Psoas muscle (tissue), 8 donors: ENCODE results near the gene UBC. TPM values are rescaled to one million over a fixed set of nuclear protein-coding genes. Genes with fewer than 3 reads are reported as not detected.

Source experiments
- ATAC-seq, 4 donors: fragments of 200-7000 bp; cut with Tn5 transposase; one replicate each; pipeline ENCODE4 v1.9.1; 2020; ENCODE audit warnings: moderate library complexity in 3 of 4, mild to moderate bottlenecking in 2 of 4
- DNase-seq, 2 donors: peaks; one replicate each; pipeline ENCODE4 v3.0.0-alpha.2; 2020
- H3K27ac ChIP-seq: fragments of 200-600 bp; one replicate; pipeline ENCODE4 v1.8.0; 2022
- H3K27me3 ChIP-seq, 3 donors: fragments of 200-600 bp in 1 of 3; one replicate each; pipeline versions ENCODE4 v1.6.1 to v1.8.0; 2013 to 2022; ENCODE audit warnings: low read length in 2 of 3, mild to moderate bottlenecking in 2 of 3, moderate library complexity in 1 of 3; ENCODE audit not compliant: insufficient read depth in 3 of 3
- H3K36me3 ChIP-seq, 2 donors: fragments of 200-600 bp in 1 of 2; one replicate each; pipeline versions ENCODE4 v1.6.1 to v1.8.0; 2013 to 2022; ENCODE audit warnings: low read depth in 1 of 2, mild to moderate bottlenecking in 1 of 2, moderate library complexity in 1 of 2; ENCODE audit not compliant: insufficient read depth in 1 of 2
- H3K4me1 ChIP-seq: fragments of 200-600 bp; one replicate; pipeline ENCODE4 v1.8.0; 2022
- H3K4me3 ChIP-seq: fragments of 200-600 bp; one replicate; pipeline ENCODE4 v1.8.0; 2022; ENCODE audit warnings: mild to moderate bottlenecking
- H3K9me3 ChIP-seq: fragments of 200-600 bp; one replicate; pipeline ENCODE4 v1.8.0; 2022
- WGBS, 3 donors: extraction: QIAGEN DNeasy Blood & Tissue Kit; methylation state at CpG; one replicate each; pipeline versions ENCODE4 v1.1.6 to v1.1.7; 2013; 5-methylcytosine and 5-hydroxymethylcytosine counted together
- intact Hi-C, 2 donors: fragments of 100-400 bp; cut with DNase I; formaldehyde crosslinking; loops; one replicate each; pipeline versions ENCODE4 v1.11.0 to v1.14.2; 2022
- polyA plus RNA-seq, 3 donors: library from polyadenylated mRNA; stranded (reverse); fragments of 200-250 nt; gene quantifications; one replicate each; pipeline ENCODE4 v1.2.3, GENCODE V29; 2013
- total RNA-seq, 4 donors: library from RNA; stranded (reverse); fragmentation: NEBNext Ultra II Directional in 2 of 4; extraction: Animal tissue kit (Norgen Biotek cat#: 25700) in 2 of 4; gene quantifications; one replicate each; pipeline versions ENCODE4 v1.2.1 to v1.2.4, GENCODE V29; 2021 to 2023
- TF ChIP-seq, protein P1 (sequence below): fragments of 200-600 bp; IDR thresholded peaks from one replicate; pipeline ENCODE4 v1.8.0; 2022; ENCODE audit warnings: antibody characterized with exemption
- donor health status: healthy with polysubstance abuse.
- donor health status: DM: no; HTN: no; CAD: no; lungs with moderate emphysema.
- donor health status: Bipolar disorder and iron deficiency.
- donor health status: healthy.
- donor health status: DM: yes; HTN: yes; CAD: no.
- donor health status: DM: no; HTN: no; CAD: no.
- donor health status: DM: no; HTN: no; CAD: no.
- donor health status: DM: yes; HTN: yes; CAD: no.

The UBC gene
- total and polyA plus RNA-seq, 7 donors = 2,036 to 18,039 (median 2,719) TPM

DNA sequence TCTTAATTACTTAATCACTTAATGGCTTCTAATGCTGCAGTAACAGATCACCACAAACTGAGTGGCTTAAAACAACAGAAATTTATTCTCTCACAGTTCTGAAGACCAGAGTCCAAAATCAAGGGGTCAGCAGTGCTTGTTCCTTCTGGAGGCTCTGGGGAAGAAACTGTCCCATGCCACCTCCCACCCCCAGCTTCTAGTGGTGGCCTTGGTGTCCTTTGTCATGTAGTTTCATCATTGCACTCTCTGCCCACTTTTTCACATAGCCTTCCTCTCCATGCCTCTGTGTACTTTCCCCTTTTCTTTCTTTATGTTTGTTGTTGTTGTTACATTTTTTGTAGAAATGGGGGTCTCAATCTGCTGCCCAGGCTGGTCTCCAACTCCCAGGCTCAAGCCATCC, 16.1 kb upstream of the UBC start:
- Histone ChIP-seq H3K9me3 (no peaks in the 10 kb centered on the region), H3K27ac (no peak overlapping the region), H3K27me3 (no peaks in the 10 kb centered on the region), H3K4me1 (peaks cover 9% of the 10 kb centered on the region), H3K36me3 (no peaks in the 10 kb centered on the region), H3K4me3 (no peak overlapping the region)
- ATAC-seq (no peak), DNase-seq (no peak)
- intact Hi-C loops = no loop called here
- TF ChIP-seq, protein P1, sequence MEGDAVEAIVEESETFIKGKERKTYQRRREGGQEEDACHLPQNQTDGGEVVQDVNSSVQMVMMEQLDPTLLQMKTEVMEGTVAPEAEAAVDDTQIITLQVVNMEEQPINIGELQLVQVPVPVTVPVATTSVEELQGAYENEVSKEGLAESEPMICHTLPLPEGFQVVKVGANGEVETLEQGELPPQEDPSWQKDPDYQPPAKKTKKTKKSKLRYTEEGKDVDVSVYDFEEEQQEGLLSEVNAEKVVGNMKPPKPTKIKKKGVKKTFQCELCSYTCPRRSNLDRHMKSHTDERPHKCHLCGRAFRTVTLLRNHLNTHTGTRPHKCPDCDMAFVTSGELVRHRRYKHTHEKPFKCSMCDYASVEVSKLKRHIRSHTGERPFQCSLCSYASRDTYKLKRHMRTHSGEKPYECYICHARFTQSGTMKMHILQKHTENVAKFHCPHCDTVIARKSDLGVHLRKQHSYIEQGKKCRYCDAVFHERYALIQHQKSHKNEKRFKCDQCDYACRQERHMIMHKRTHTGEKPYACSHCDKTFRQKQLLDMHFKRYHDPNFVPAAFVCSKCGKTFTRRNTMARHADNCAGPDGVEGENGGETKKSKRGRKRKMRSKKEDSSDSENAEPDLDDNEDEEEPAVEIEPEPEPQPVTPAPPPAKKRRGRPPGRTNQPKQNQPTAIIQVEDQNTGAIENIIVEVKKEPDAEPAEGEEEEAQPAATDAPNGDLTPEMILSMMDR = no peak

DNA sequence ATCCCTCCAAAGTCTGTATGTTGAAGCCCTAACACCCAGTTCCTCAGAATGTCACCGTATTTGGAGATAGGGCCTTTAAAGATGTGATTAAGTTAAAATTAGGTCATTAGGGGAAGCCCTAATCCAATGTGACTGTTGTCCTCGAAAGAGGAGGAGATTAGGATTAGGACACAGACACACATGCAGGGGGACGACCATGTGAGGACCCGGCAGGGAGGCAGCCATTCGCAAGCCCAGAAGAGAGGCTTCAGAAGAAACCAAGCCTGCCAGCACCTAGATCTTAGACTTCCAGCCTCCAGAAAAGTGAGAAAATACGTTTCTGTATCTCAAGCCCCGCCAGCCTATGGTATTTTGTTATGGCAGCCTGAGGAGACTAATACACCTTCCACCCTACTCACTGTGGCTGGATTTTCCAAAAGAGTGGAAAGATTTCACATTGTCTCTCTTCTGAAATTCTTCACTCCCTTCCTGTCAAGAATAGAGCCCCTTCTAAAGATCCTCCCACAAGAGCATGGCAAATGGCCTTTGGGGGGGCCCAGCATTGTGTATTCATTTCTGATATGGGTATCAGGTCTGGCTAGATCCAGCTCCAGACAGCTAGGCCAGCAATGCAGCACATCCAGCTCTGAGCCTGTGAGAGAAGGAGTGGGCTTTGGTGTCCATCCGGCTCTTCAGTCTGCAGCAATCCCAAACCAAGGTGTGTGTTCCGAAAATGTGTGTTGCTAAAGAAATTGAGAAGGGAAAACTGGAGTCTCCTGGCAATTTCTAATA, 15.4 kb upstream of the UBC start:
- intact Hi-C loops = no loop called here
- TF ChIP-seq, protein P1 = no peak
- Histone ChIP-seq H3K27ac (peak overlapping the region; percentile 99), H3K36me3 (no peaks in the 10 kb centered on the region), H3K4me3 (no peak overlapping the region), H3K9me3 (no peaks in the 10 kb centered on the region), H3K27me3 (no peaks in the 10 kb centered on the region), H3K4me1 (peaks cover 9% of the 10 kb centered on the region)
- ATAC-seq (no peak), DNase-seq (no peak)
- 89 to 90% (median 89%) methylated on average over 9 of the region's 9 CpGs for WGBS, 3 donors

DNA sequence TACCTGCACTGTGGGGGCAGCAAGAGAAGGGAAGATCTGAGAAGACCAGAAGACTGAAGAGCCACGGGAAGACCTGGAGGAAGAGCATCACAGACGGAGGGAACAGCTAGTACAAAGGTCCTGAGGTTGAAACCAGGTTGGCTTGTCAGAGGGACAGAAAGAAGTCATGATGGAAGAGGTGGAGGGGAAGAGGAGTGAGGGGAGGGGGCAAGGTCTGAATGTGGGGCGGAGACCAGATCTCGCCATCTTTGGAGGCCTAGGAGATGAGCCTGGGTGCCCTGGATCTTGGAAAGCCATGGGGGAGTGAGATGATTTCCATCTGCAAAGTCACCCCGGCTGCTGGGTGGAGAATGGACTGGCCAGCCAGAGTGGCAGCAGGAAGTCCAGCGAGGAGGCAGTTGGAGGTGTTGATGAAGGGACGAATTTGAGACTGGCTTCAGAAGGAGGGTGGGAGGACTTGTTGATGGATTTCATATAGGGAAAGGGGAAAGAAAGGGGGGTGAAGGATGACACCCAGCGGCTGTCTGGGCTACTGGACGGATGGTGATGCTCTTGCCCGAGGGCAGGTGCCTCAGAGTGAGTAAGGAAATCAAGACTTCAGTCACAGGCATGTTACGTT, 14.6 kb upstream of the UBC start:
- peak overlapping the region; percentile 99 for H3K27ac ChIP-seq
- ATAC-seq (no peak), DNase-seq (no peak)
- peaks cover 9% of the 10 kb centered on the region for H3K4me1 ChIP-seq
- TF ChIP-seq, protein P1 = no peak
- intact Hi-C loops = loop anchor here in 1 of 2 donors (1.0 kb wide), 1 partner anchor 12 kb away; no protein-coding TSS in a partner anchor
- 86 to 87% (median 87%) methylated on average over 11 of the region's 11 CpGs for WGBS, 3 donors
- peak overlapping the region; percentile 93 for H3K4me3 ChIP-seq
- no peaks in the 10 kb centered on the region for H3K9me3 ChIP-seq
- H3K36me3 ChIP-seq = no peaks in the 10 kb centered on the region
- no peaks in the 10 kb centered on the region for H3K27me3 ChIP-seq

DNA sequence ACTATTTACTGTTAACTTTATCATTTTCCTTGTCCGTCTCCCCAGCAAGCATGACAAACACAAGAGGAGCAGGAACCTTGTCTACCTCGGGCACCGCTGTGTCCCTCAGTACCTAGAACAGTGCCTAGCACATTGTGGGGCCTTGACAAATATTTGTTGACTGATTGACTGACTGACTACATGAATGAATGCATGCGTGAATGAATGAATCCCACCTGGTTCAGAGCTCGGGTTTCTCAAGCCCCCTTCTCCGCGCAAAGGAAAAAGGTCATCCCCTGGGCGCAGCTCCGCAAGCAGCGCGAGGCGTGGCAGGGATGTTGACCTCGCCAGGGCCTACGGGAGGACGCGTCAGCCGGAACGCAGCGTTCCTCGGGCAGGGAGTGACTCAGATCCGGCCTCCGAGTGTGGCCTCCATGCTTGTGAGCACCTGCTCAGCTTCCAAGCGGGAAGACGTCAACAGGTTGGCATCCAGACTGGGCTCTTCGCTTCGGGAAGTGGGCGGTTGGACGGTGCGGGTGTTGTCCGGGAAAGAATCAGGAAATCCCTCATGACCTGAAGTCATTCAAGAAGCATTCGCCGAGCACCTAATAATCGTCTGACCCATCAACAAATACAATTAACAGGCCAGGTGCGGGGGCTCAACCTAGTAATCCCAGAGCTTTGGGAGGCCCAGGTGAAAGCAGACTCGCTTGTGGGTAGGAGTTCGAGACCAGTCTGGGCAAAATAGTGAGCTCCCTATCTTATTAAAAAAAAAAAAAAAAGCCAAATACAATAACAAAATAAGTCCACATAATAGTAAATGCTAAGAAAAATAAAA, 13.9 kb upstream of the UBC start:
- TF ChIP-seq, protein P1 = no peak
- peak; percentile 74 to 87 (median 82) for ATAC-seq
- Histone ChIP-seq H3K4me3 (peak overlapping the region; percentile 93), H3K27ac (peak overlapping the region; percentile 99), H3K4me1 (peaks cover 9% of the 10 kb centered on the region), H3K36me3 (no peaks in the 10 kb centered on the region), H3K9me3 (no peaks in the 10 kb centered on the region), H3K27me3 (no peaks in the 10 kb centered on the region)
- 18 to 21% (median 20%) methylated on average over 36 of the region's 36 CpGs for WGBS, 3 donors
- intact Hi-C loops = loop anchor here in 1 of 2 donors (1.0 kb wide), 1 partner anchor 11 kb away; no protein-coding TSS in a partner anchor
- DNase-seq = peak; percentile 85 to 92
